Measurements from ENCODE around the gene PJVK. TPM values are rescaled to one million over a fixed set of nuclear protein-coding genes. Genes with fewer than 3 reads are reported as not detected.
A peak's percentile ranks its signal among the peaks of the same experiment; 100 is the strongest.

Gene PJVK
- polyA plus RNA-seq, 1 of the 3 experiments (the other 2 are of a cell fraction), result 5.3 TPM

DNA sequence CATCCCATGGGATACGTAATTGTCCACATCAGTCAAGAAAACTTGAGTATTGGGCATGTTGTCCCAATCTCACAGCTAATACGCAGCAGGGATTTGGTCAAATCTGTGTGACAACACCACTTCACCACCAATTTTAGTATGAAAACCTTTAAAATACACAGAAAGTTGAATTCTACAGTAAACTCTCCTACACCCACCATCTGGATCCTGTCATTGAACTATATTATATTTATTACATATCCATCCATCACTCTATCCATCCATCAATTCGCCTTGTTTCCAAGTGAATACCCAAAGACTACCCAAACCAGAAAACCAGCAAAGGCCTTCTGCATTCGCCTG is 28.1 kb downstream of the PJVK start:
- H4K20me1 ChIP-seq (ENCODE audit: insufficient read depth), result peaks cover 33% of the 10 kb centered on the region
- no peak for DNase-seq
- no peak overlapping the region; the same call in 1 of the 2 replicates for H3K4me2 ChIP-seq
- TF ChIP-seq, protein P1, sequence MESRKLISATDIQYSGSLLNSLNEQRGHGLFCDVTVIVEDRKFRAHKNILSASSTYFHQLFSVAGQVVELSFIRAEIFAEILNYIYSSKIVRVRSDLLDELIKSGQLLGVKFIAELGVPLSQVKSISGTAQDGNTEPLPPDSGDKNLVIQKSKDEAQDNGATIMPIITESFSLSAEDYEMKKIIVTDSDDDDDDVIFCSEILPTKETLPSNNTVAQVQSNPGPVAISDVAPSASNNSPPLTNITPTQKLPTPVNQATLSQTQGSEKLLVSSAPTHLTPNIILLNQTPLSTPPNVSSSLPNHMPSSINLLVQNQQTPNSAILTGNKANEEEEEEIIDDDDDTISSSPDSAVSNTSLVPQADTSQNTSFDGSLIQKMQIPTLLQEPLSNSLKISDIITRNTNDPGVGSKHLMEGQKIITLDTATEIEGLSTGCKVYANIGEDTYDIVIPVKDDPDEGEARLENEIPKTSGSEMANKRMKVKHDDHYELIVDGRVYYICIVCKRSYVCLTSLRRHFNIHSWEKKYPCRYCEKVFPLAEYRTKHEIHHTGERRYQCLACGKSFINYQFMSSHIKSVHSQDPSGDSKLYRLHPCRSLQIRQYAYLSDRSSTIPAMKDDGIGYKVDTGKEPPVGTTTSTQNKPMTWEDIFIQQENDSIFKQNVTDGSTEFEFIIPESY (IDR thresholded peaks at IDR 0.05; ENCODE audit: borderline replicate concordance, low read depth), result no peak
- no peak for TF ChIP-seq EP300 (IDR thresholded peaks at IDR 0.05; ENCODE audit: borderline replicate concordance in 1 of 2, low read depth in 1 of 2, low read length in 1 of 2)
- TF ChIP-seq TCF12 (IDR thresholded peaks at IDR 0.05), result no peak
- TF ChIP-seq CHD2 (IDR thresholded peaks at IDR 0.05; ENCODE audit: low read length, partially characterized antibody), result no peak
- TF ChIP-seq MEF2A (IDR thresholded peaks at IDR 0.05; ENCODE audit: borderline replicate concordance, low read depth), result no peak
- TF ChIP-seq GABPA (IDR thresholded peaks at IDR 0.05; ENCODE audit: low read depth), result no peak
- no peak for TF ChIP-seq TAF1 (IDR thresholded peaks at IDR 0.05; ENCODE audit: borderline replicate concordance, low read depth, low read length)
- no peak for TF ChIP-seq FOXJ3 (CRISPR knock-in tag; IDR thresholded peaks at IDR 0.05)
- TF ChIP-seq, protein P2, sequence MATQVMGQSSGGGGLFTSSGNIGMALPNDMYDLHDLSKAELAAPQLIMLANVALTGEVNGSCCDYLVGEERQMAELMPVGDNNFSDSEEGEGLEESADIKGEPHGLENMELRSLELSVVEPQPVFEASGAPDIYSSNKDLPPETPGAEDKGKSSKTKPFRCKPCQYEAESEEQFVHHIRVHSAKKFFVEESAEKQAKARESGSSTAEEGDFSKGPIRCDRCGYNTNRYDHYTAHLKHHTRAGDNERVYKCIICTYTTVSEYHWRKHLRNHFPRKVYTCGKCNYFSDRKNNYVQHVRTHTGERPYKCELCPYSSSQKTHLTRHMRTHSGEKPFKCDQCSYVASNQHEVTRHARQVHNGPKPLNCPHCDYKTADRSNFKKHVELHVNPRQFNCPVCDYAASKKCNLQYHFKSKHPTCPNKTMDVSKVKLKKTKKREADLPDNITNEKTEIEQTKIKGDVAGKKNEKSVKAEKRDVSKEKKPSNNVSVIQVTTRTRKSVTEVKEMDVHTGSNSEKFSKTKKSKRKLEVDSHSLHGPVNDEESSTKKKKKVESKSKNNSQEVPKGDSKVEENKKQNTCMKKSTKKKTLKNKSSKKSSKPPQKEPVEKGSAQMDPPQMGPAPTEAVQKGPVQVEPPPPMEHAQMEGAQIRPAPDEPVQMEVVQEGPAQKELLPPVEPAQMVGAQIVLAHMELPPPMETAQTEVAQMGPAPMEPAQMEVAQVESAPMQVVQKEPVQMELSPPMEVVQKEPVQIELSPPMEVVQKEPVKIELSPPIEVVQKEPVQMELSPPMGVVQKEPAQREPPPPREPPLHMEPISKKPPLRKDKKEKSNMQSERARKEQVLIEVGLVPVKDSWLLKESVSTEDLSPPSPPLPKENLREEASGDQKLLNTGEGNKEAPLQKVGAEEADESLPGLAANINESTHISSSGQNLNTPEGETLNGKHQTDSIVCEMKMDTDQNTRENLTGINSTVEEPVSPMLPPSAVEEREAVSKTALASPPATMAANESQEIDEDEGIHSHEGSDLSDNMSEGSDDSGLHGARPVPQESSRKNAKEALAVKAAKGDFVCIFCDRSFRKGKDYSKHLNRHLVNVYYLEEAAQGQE (IDR thresholded peaks at IDR 0.05; ENCODE audit: low read depth, low read length), result no peak
- TF ChIP-seq RAD21 (IDR thresholded peaks at IDR 0.05; ENCODE audit: low read length), result no peak
- TF ChIP-seq, protein P3, sequence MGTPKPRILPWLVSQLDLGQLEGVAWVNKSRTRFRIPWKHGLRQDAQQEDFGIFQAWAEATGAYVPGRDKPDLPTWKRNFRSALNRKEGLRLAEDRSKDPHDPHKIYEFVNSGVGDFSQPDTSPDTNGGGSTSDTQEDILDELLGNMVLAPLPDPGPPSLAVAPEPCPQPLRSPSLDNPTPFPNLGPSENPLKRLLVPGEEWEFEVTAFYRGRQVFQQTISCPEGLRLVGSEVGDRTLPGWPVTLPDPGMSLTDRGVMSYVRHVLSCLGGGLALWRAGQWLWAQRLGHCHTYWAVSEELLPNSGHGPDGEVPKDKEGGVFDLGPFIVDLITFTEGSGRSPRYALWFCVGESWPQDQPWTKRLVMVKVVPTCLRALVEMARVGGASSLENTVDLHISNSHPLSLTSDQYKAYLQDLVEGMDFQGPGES (IDR thresholded peaks at IDR 0.05; ENCODE audit: low read depth, low read length), result no peak
- no peak for TF ChIP-seq EZH2phosphoT487 (IDR thresholded peaks at IDR 0.05; ENCODE audit: borderline replicate concordance, low read depth)
- no peak for TF ChIP-seq FOXM1 (IDR thresholded peaks at IDR 0.05; ENCODE audit: low read depth)
- ChIA-PET POLR2A (interaction anchor here (1.5 kb wide), 1 partner anchor 28 kb away, joined by 8 read pairs; the partner anchor contains the start of genes PJVK and PRKRA), CTCF (interaction anchor here (0.6 to 1.5 kb wide), 4 partner anchors 28 to 740 kb away, joined by 3 to 4 read pairs (median 3); partner anchors contain the start of genes PJVK and PRKRA)
- no peaks in the 10 kb centered on the region for H3K9me3 ChIP-seq
- H3K79me2 ChIP-seq (ENCODE audit: insufficient read depth), result peaks cover 69% of the 10 kb centered on the region
- peak overlapping the region in 1 of 2 experiments; percentile 93; a peak in 1 of 4 replicates for H3K4me3 ChIP-seq (ENCODE audit: low read depth in 2 of 2, low read length in 1 of 2)
- H3K9me2 ChIP-seq, result no peaks in the 10 kb centered on the region
- H3K27me3 ChIP-seq (ENCODE audit: insufficient read depth), result no peaks in the 10 kb centered on the region
- peak overlapping the region; percentile 95 for H2AFZ ChIP-seq (ENCODE audit: low read depth)
- peaks cover 16% of the 10 kb centered on the region for H3F3A ChIP-seq (replicated peaks; ENCODE audit: insufficient read depth)
- 81% methylated on average over 4 of the region's 4 CpGs for WGBS (ENCODE audit: low lambda C conversion rate)
- peaks cover 0 to 5% of the 10 kb centered on the region in 2 experiments for H3K36me3 ChIP-seq (replicated peaks in 1 of 2; ENCODE audit: control insufficient read depth in 1 of 2, insufficient read depth in 2 of 2, low read length in 1 of 2)
- peak overlapping the region; percentile 78 to 82; a peak in 2 of 4 replicates for H3K27ac ChIP-seq (ENCODE audit: low read depth in 2 of 2, low read length in 1 of 2)
- no peak overlapping the region for H3K9ac ChIP-seq
- H3K4me1 ChIP-seq (ENCODE audit: control insufficient read depth in 1 of 2, insufficient read depth in 2 of 2, low read depth in 1 of 2, low read length in 1 of 2), result peaks cover 16 to 17% of the 10 kb centered on the region in 2 experiments

Data from SK-N-SH (cell line).